IMR-90 (cell line): ENCODE data around the gene FRMD3. TPM values are rescaled to one million over a fixed set of nuclear protein-coding genes. Genes with fewer than 3 reads are reported as not detected.

ENCODE experiments used
- ATAC-seq: fragments of 200-7000 bp; cut with Tn5 transposase; 2 replicates; pipeline ENCODE4 v1.9.1; 2020; ENCODE audit warnings: low read depth, mild to moderate bottlenecking, moderate library complexity
- BruUV-seq: library from RNA; stranded (reverse); fragments of 400-500 nt; replicated peaks from 2 replicates; lab custom pipeline; 2021; lab: Mats Ljungman, UMichigan
- CTCF ChIA-PET: fragments of 300-600 bp; formaldehyde crosslinking; extraction: SDS; loops from one replicate; lab custom pipeline; 2021; ENCODE audit warnings: antibody characterized with exemption; lab: Yijun Ruan, JAX
- POLR2A ChIA-PET: fragments of 300-600 bp; sonication (Branson Sonifier 250); formaldehyde crosslinking; loops from one replicate; lab custom pipeline; 2022; ENCODE audit warnings: antibody characterized with exemption; ENCODE audit not compliant: unreplicated experiment; lab: Charles Lee
- DNase-seq: peaks from one replicate; pipeline ENCODE4 v3.0.0; 2013
- H2AFZ ChIP-seq: replicated peaks from 2 replicates; pipeline ENCODE3; 2013; ENCODE audit warnings: low read length, mild to moderate bottlenecking; ENCODE audit not compliant: poor library complexity
- H2AK5ac ChIP-seq: 2 replicates; pipeline ENCODE4 v1.6.1; 2013; ENCODE audit warnings: low read depth, low read length, inconsistent platforms
- H2AK9ac ChIP-seq: replicated peaks from 2 replicates; pipeline ENCODE3; 2013; ENCODE audit warnings: mild to moderate bottlenecking, low read depth, low read length, moderate library complexity; ENCODE audit not compliant: poor library complexity
- H2BK120ac ChIP-seq: 2 replicates; pipeline ENCODE4 v1.6.1; 2013; ENCODE audit warnings: low read depth, low read length, inconsistent platforms
- H2BK15ac ChIP-seq: 3 replicates; pipeline ENCODE4 v1.6.1; 2013; ENCODE audit warnings: low read depth, low read length, inconsistent platforms
- H2BK20ac ChIP-seq: 2 replicates; pipeline ENCODE4 v1.6.1; 2013; ENCODE audit warnings: low read depth, mild to moderate bottlenecking, inconsistent platforms, low read length, moderate library complexity
- H2BK5ac ChIP-seq: 2 replicates; pipeline ENCODE4 v1.6.1; 2013; ENCODE audit warnings: mild to moderate bottlenecking, low read depth, low read length, inconsistent platforms; ENCODE audit not compliant: poor library complexity, severe bottlenecking
- H3K14ac ChIP-seq: replicated peaks from 2 replicates; pipeline ENCODE4 v1.6.1; 2013; ENCODE audit warnings: low read depth, low read length, inconsistent platforms
- H3K18ac ChIP-seq: 2 replicates; pipeline ENCODE4 v1.6.1; 2013; ENCODE audit warnings: low read depth, low read length, control low read depth
- H3K23ac ChIP-seq: 2 replicates; pipeline ENCODE4 v1.6.1; 2013; ENCODE audit warnings: low read depth, low read length, inconsistent platforms
- H3K27ac ChIP-seq: 2 replicates; pipeline ENCODE4 v1.5.1; 2013; ENCODE audit warnings: mild to moderate bottlenecking, control low read depth, low read length; ENCODE audit not compliant: insufficient read depth
- H3K27me3 ChIP-seq: 2 replicates; pipeline ENCODE4 v1.6.1; 2013; ENCODE audit warnings: low read length; ENCODE audit not compliant: control insufficient read depth, insufficient read depth
- H3K36me3 ChIP-seq: 2 replicates; pipeline ENCODE4 v1.6.1; 2013; ENCODE audit warnings: low read length, mixed read lengths; ENCODE audit not compliant: control insufficient read depth, insufficient read depth
- H3K4ac ChIP-seq: 2 replicates; pipeline ENCODE4 v1.6.1; 2013; ENCODE audit warnings: low read depth, low read length, inconsistent platforms
- H3K4me1 ChIP-seq: 2 replicates; pipeline ENCODE4 v1.6.1; 2013; ENCODE audit warnings: low read length, mixed read lengths; ENCODE audit not compliant: control insufficient read depth, insufficient read depth
- H3K4me2 ChIP-seq: 2 replicates; pipeline ENCODE4 v1.6.1; 2013; ENCODE audit warnings: low read depth, mild to moderate bottlenecking, control low read depth, low read length, moderate library complexity
- H3K4me3 ChIP-seq: 2 replicates; pipeline ENCODE4 v1.5.1; 2013; ENCODE audit warnings: low read depth, mild to moderate bottlenecking, control low read depth, low read length, moderate library complexity; ENCODE audit not compliant: insufficient read depth
- H3K56ac ChIP-seq: 2 replicates; pipeline ENCODE4 v1.6.1; 2013; ENCODE audit warnings: low read length, inconsistent platforms; ENCODE audit not compliant: insufficient read depth; ENCODE audit errors: extremely low read depth
- H3K79me1 ChIP-seq, 2 experiments: 2 replicates each; pipeline ENCODE4 v1.6.1; 2013; ENCODE audit warnings: low read length in 2 of 2, inconsistent platforms in 1 of 2, low read depth in 1 of 2
- H3K9ac ChIP-seq: 2 replicates; pipeline ENCODE4 v1.6.1; 2013; ENCODE audit warnings: low read depth, low read length, control low read depth
- H3K9me1 ChIP-seq: 2 replicates; pipeline ENCODE4 v1.6.1; 2013; ENCODE audit warnings: low read length, inconsistent platforms; ENCODE audit not compliant: insufficient read depth
- H3K9me3 ChIP-seq: 2 replicates; pipeline ENCODE4 v1.6.1; 2013; ENCODE audit warnings: low read length; ENCODE audit not compliant: control insufficient read depth, insufficient read depth
- H4K20me1 ChIP-seq: 2 replicates; pipeline ENCODE4 v1.6.1; 2013; ENCODE audit warnings: low read length, inconsistent platforms; ENCODE audit not compliant: insufficient read depth
- H4K5ac ChIP-seq: 2 replicates; pipeline ENCODE4 v1.6.1; 2013; ENCODE audit warnings: mild to moderate bottlenecking, low read depth, low read length, control low read depth
- H4K8ac ChIP-seq, 2 experiments: 2 replicates each; pipeline ENCODE4 v1.6.1; 2013; ENCODE audit warnings: low read depth in 2 of 2, low read length in 2 of 2, control low read depth in 1 of 2, inconsistent platforms in 1 of 2
- H4K91ac ChIP-seq: 2 replicates; pipeline ENCODE4 v1.6.1; 2013; ENCODE audit warnings: low read depth, low read length, inconsistent platforms; ENCODE audit not compliant: insufficient read depth
- BHLHE40 ChIP-seq: fragments of 150-350 bp; IDR thresholded peaks from 2 replicates; pipeline ENCODE4 v1.6.1; 2016; ENCODE audit warnings: mild to moderate bottlenecking, low read depth, low read length
- CEBPB ChIP-seq: IDR thresholded peaks from 2 replicates; pipeline ENCODE4 v1.6.1; 2012; ENCODE audit warnings: low read depth, low read length, improper control_type of control experiment
- FOS ChIP-seq: fragments of 150-350 bp; IDR thresholded peaks from 2 replicates; pipeline ENCODE4 v1.6.1; 2016; ENCODE audit warnings: low read depth, low read length
- MAZ ChIP-seq: IDR thresholded peaks from 2 replicates; pipeline ENCODE4 v1.6.1; 2012; ENCODE audit warnings: low read depth, mild to moderate bottlenecking, low read length, improper control_type of control experiment, moderate library complexity, borderline replicate concordance
- NFE2L2 ChIP-seq: fragments of 150-350 bp; IDR thresholded peaks from 2 replicates; pipeline ENCODE4 v1.6.1; 2016; ENCODE audit warnings: low read depth, mild to moderate bottlenecking, low read length
- RCOR1 ChIP-seq: IDR thresholded peaks from 2 replicates; pipeline ENCODE4 v1.6.1; 2012; ENCODE audit warnings: mild to moderate bottlenecking, low read length, improper control_type of control experiment; ENCODE audit not compliant: insufficient replicate concordance
- RFX5 ChIP-seq: IDR thresholded peaks from 2 replicates; pipeline ENCODE4 v1.8.0; 2012; ENCODE audit warnings: low read depth, mild to moderate bottlenecking, low read length, moderate library complexity
- SMC3 ChIP-seq: fragments of 150-350 bp; IDR thresholded peaks from 2 replicates; pipeline ENCODE4 v1.6.1; 2016; ENCODE audit warnings: low read depth, mild to moderate bottlenecking, antibody characterized with exemption, low read length, moderate library complexity
- WGBS, 2 experiments: methylation state at CpG; one replicate each; pipeline versions ENCODE4 v1.1.5 to v1.1.7; 2013; ENCODE audit warnings: missing lambda C conversion rate in 2 of 2; ENCODE audit not compliant: insufficient read length in 1 of 2; ENCODE audit errors: extremely low coverage in 2 of 2; 5-methylcytosine and 5-hydroxymethylcytosine counted together
- dilution Hi-C: fragments of 300-500 bp; cut with HindIII; formaldehyde crosslinking; loops from one replicate; pipeline ENCODE4 v1.14.3; 2018; ENCODE audit warnings: low sequenced_read_pairs; ENCODE audit not compliant: unreplicated experiment
- in situ Hi-C: fragments of 300-500 bp; cut with MboI; formaldehyde crosslinking; loops from 3 replicates; pipeline ENCODE4 v1.14.3; 2019; ENCODE audit warnings: low sequenced_read_pairs, inconsistent platforms, mixed read lengths
- intact Hi-C: fragments of 100-400 bp; cut with micrococcal nuclease; formaldehyde crosslinking; loops from 2 replicates; pipeline ENCODE4 v1.10.0; 2022
- polyA plus RNA-seq, 3 experiments: library from polyadenylated mRNA; depleted of rRNA; stranded (reverse); fragments of >200 nt; gene quantifications; 2 replicates each; pipeline ENCODE4 v1.2.3, GENCODE V29; 2012; ENCODE audit warnings: low replicate concordance in 1 of 3
- total RNA-seq: library from RNA; depleted of rRNA; stranded (reverse); fragments of >200 nt; gene quantifications from 2 replicates; pipeline ENCODE4 v1.2.3, GENCODE V29; 2012
- TF ChIP-seq, protein P1 (sequence below): fragments of 150-350 bp; IDR thresholded peaks from 2 replicates; pipeline ENCODE4 v1.6.1; 2017; ENCODE audit warnings: mild to moderate bottlenecking, antibody characterized with exemption, low read length, low read depth
- TF ChIP-seq, protein P2 (sequence below): conservative IDR thresholded peaks from 2 replicates; pipeline ENCODE4 v1.5.1; 2012; ENCODE audit warnings: mild to moderate bottlenecking, low read depth, low read length, improper control_type of control experiment

The FRMD3 gene
- total and polyA plus RNA-seq, 2 of the 4 experiments (the other 2 are of a cell fraction) = 0.02 to 0.18 TPM

DNA sequence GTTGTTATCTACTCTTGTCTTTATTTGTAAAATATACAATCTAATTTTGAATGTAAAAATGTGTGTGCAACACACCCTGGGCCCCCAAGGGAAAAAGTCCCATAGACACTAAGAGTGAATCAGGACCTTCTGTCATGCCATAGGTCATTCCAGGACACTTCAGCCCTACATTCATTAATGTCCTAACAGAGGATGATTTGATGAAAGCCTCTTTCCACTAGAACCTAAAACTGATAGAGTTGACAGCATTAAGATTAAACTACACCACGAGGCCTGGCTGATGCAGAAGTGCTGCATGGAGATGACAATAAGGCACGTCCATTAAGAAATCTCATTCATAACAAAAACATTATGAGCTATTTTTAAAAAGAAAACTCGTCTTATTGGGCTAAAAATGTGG lies 46.2 kb downstream of the FRMD3 start:
- Histone ChIP-seq H3K4me3 (no peak overlapping the region), H3K56ac (no peak overlapping the region)
- no TSS peak for BruUV-seq

More for the DNA sequence above, 46.2 kb downstream of the FRMD3 start:
- H2AK5ac ChIP-seq = no peak overlapping the region
- H2AK9ac ChIP-seq = no peak overlapping the region
- no peak overlapping the region for H2BK5ac ChIP-seq
- H3K9me3 ChIP-seq = no peaks in the 10 kb centered on the region
- DNase-seq = no peak
- no peak overlapping the region for H4K8ac ChIP-seq
- WGBS, 2 experiments = no CpG with 5 or more reads among the region's 3 CpGs
- dilution Hi-C loops (no loop called here), intact Hi-C loops (no loop called here), in situ Hi-C loops (no loop called here)
- no peaks in the 10 kb centered on the region for H3K4me1 ChIP-seq
- H3K27ac ChIP-seq = no peak overlapping the region
- no peak for ATAC-seq
- no peak overlapping the region for H3K9ac ChIP-seq
- H3K36me3 ChIP-seq = no peaks in the 10 kb centered on the region
- no peaks in the 10 kb centered on the region for H4K20me1 ChIP-seq
- H3K23ac ChIP-seq = no peak overlapping the region
- no peak overlapping the region for H2BK20ac ChIP-seq
- H3K9me1 ChIP-seq = no peaks in the 10 kb centered on the region
- H2BK15ac ChIP-seq = no peak overlapping the region
- H4K5ac ChIP-seq = no peak overlapping the region
- TF ChIP-seq FOS = no peak
- TF ChIP-seq NFE2L2 = no peak
- no peak for TF ChIP-seq RCOR1
- no peak for TF ChIP-seq RFX5
- no peak for TF ChIP-seq SMC3
- TF ChIP-seq CEBPB = no peak
- TF ChIP-seq MAZ = no peak
- TF ChIP-seq BHLHE40 = no peak
- TF ChIP-seq, protein P1, sequence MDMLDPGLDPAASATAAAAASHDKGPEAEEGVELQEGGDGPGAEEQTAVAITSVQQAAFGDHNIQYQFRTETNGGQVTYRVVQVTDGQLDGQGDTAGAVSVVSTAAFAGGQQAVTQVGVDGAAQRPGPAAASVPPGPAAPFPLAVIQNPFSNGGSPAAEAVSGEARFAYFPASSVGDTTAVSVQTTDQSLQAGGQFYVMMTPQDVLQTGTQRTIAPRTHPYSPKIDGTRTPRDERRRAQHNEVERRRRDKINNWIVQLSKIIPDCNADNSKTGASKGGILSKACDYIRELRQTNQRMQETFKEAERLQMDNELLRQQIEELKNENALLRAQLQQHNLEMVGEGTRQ = no peak
- TF ChIP-seq, protein P2, sequence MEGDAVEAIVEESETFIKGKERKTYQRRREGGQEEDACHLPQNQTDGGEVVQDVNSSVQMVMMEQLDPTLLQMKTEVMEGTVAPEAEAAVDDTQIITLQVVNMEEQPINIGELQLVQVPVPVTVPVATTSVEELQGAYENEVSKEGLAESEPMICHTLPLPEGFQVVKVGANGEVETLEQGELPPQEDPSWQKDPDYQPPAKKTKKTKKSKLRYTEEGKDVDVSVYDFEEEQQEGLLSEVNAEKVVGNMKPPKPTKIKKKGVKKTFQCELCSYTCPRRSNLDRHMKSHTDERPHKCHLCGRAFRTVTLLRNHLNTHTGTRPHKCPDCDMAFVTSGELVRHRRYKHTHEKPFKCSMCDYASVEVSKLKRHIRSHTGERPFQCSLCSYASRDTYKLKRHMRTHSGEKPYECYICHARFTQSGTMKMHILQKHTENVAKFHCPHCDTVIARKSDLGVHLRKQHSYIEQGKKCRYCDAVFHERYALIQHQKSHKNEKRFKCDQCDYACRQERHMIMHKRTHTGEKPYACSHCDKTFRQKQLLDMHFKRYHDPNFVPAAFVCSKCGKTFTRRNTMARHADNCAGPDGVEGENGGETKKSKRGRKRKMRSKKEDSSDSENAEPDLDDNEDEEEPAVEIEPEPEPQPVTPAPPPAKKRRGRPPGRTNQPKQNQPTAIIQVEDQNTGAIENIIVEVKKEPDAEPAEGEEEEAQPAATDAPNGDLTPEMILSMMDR = no peak
- no peaks in the 10 kb centered on the region for H3K79me1 ChIP-seq
- ChIA-PET POLR2A (no interaction called here), CTCF (no interaction called here)
- H3K14ac ChIP-seq = no peak overlapping the region
- H3K4me2 ChIP-seq = no peak overlapping the region
- H4K91ac ChIP-seq = no peak overlapping the region
- no peak overlapping the region for H3K4ac ChIP-seq
- no peak overlapping the region for H2BK120ac ChIP-seq
- H3K27me3 ChIP-seq = no peaks in the 10 kb centered on the region
- H2AFZ ChIP-seq = no peak overlapping the region
- no peak overlapping the region for H3K18ac ChIP-seq
